B cell (primary cell): ENCODE data around the gene FARP1. TPM values are rescaled to one million over a fixed set of nuclear protein-coding genes. Genes with fewer than 3 reads are reported as not detected.

Experiments
- ATAC-seq: fragments of 200-7000 bp; cut with Tn5 transposase; one replicate; pipeline ENCODE4 v1.10.0; 2021; ENCODE audit warnings: low read depth, mild to moderate bottlenecking, moderate number of reproducible peaks, moderate library complexity
- CTCF ChIA-PET: fragments of 350-600 bp; sonication (Branson Sonifier 250); formaldehyde crosslinking; loops from one replicate; lab custom pipeline; 2021; ENCODE audit warnings: antibody characterized with exemption, inconsistent platforms; lab: Charles Lee
- POLR2A ChIA-PET: fragments of 350-600 bp; sonication (Branson Sonifier 250); formaldehyde crosslinking; loops from one replicate; lab custom pipeline; 2021; ENCODE audit warnings: antibody characterized with exemption; lab: Charles Lee
- DNase-seq: peaks from one replicate; pipeline ENCODE4 v3.0.0; 2013
- H2AFZ ChIP-seq: 2 replicates; pipeline ENCODE4 v1.6.1; 2012; ENCODE audit warnings: mild to moderate bottlenecking, low read depth, low read length; ENCODE audit not compliant: insufficient read depth, poor library complexity, severe bottlenecking
- H3K27ac ChIP-seq, 2 donors: 1 replicate in 1 of 2; 2 replicates in 1 of 2; pipeline ENCODE4 v1.5.1; 2012 to 2013; ENCODE audit warnings: low read length in 2 of 2, mild to moderate bottlenecking in 2 of 2, moderate library complexity in 1 of 2
- H3K27me3 ChIP-seq, 4 experiments: fragments of 200-600 bp in 1 of 4; sonication (generic) in 1 of 4; replicated peaks in 1 of 4; 1 replicate in 2 of 4; 2 replicates in 2 of 4; pipeline versions ENCODE4 v1.6.1 to v1.7.0; 2013 to 2016; ENCODE audit warnings: low read length in 3 of 4, mild to moderate bottlenecking in 2 of 4, mixed read lengths in 1 of 4, moderate library complexity in 1 of 4; ENCODE audit not compliant: insufficient read depth in 4 of 4, control insufficient read depth in 3 of 4; ENCODE audit errors: control extremely low read depth in 1 of 4
- H3K36me3 ChIP-seq, 2 experiments: replicated peaks in 1 of 2; 1 replicate in 1 of 2; 2 replicates in 1 of 2; pipeline versions ENCODE4 v1.6.1 to v1.7.1; 2013; ENCODE audit warnings: low read length in 1 of 2; ENCODE audit not compliant: insufficient read depth in 2 of 2, control insufficient read depth in 1 of 2; ENCODE audit errors: control extremely low read depth in 1 of 2, extremely low read depth in 1 of 2
- H3K4me1 ChIP-seq, 2 donors: fragments of 200-600 bp in 1 of 2; sonication (generic) in 1 of 2; 1 replicate in 1 of 2; 2 replicates in 1 of 2; pipeline versions ENCODE4 v1.5.1 to v1.6.1; 2013 to 2017; ENCODE audit warnings: low read length in 2 of 2; ENCODE audit not compliant: control insufficient read depth in 2 of 2, insufficient read depth in 2 of 2
- H3K4me2 ChIP-seq: replicated peaks from 2 replicates; pipeline ENCODE3; 2012; ENCODE audit warnings: mild to moderate bottlenecking, low read depth, low read length; ENCODE audit not compliant: poor library complexity, severe bottlenecking
- H3K4me3 ChIP-seq, 5 experiments: fragments of 200-600 bp in 1 of 5; sonication (generic) in 1 of 5; 1 replicate in 3 of 5; 2 replicates in 2 of 5; pipeline versions ENCODE4 v1.5.1 to v1.7.0; 2011 to 2016; ENCODE audit warnings: low read length in 4 of 5, mild to moderate bottlenecking in 4 of 5, low read depth in 2 of 5, control low read depth in 1 of 5, moderate library complexity in 1 of 5; ENCODE audit not compliant: insufficient read depth in 1 of 5; ENCODE audit errors: control extremely low read depth in 1 of 5, extremely low read depth in 1 of 5
- H3K79me2 ChIP-seq: fragments of 200-600 bp; sonication (generic); one replicate; pipeline ENCODE4 v1.6.0; 2016; ENCODE audit warnings: low read length; ENCODE audit not compliant: control insufficient read depth, insufficient read depth
- H3K9ac ChIP-seq: fragments of 200-600 bp; sonication (generic); 2 replicates; pipeline ENCODE4 v1.6.1; 2017; ENCODE audit warnings: mild to moderate bottlenecking, low read length, moderate library complexity
- H3K9me3 ChIP-seq, 3 donors: one replicate each; pipeline versions ENCODE4 v1.6.1 to v1.7.1; 2013; ENCODE audit warnings: low read length in 2 of 3; ENCODE audit not compliant: control insufficient read depth in 2 of 3, insufficient read depth in 1 of 3; ENCODE audit errors: control extremely low read depth in 1 of 3
- H4K20me1 ChIP-seq: 2 replicates; pipeline ENCODE4 v1.6.0; 2012; ENCODE audit warnings: mild to moderate bottlenecking, low read length; ENCODE audit not compliant: insufficient read depth, control insufficient read depth, poor library complexity, severe bottlenecking
- H3K27ac Mint-ChIP-seq: one replicate; pipeline ENCODE4 v1.8.0; 2021; ENCODE audit warnings: mixed read lengths
- H3K27me3 Mint-ChIP-seq: one replicate; pipeline ENCODE4 v1.8.0; 2021; ENCODE audit warnings: mixed read lengths
- H3K4me1 Mint-ChIP-seq: one replicate; pipeline ENCODE4 v1.8.0; 2021; ENCODE audit warnings: mixed read lengths
- H3K4me3 Mint-ChIP-seq: one replicate; pipeline ENCODE4 v1.8.0; 2021; ENCODE audit warnings: mixed read lengths
- H3K9me3 Mint-ChIP-seq: one replicate; pipeline ENCODE4 v1.8.0; 2022; ENCODE audit warnings: mixed read lengths; ENCODE audit not compliant: insufficient read depth
- EZH2 ChIP-seq: IDR thresholded peaks from 2 replicates; pipeline ENCODE4 v1.6.1; 2012; ENCODE audit warnings: borderline replicate concordance, low read depth, mild to moderate bottlenecking, moderate library complexity, low read length; ENCODE audit not compliant: insufficient read depth, poor library complexity, severe bottlenecking
- WGBS: methylation state at CpG from one replicate; pipeline ENCODE4 v1.1.5; 2013; ENCODE audit warnings: missing lambda C conversion rate; ENCODE audit not compliant: insufficient coverage; 5-methylcytosine and 5-hydroxymethylcytosine counted together
- intact Hi-C: fragments of 100-400 bp; cut with micrococcal nuclease; formaldehyde crosslinking; loops from one replicate; pipeline ENCODE4 v1.10.0; 2022
- polyA plus RNA-seq: library from polyadenylated mRNA; depleted of rRNA; stranded (reverse); fragments of >200 nt; gene quantifications from 2 replicates; pipeline ENCODE4 v1.2.3, GENCODE V29; 2012
- total RNA-seq, 2 donors: library from RNA; stranded (reverse); fragments of 120-200 nt in 1 of 2; gene quantifications; 1 replicate in 1 of 2; 2 replicates in 1 of 2; pipeline versions ENCODE4 v1.2.3 to v1.2.4, GENCODE V29; 2013 to 2022
- TF ChIP-seq, protein P1 (sequence below): fragments of 200-600 bp; IDR thresholded peaks from one replicate; pipeline ENCODE4 v1.8.0; 2022; ENCODE audit warnings: antibody characterized with exemption, mild to moderate bottlenecking

FARP1 gene
- total and polyA plus RNA-seq, 2 donors (not counting 1 experiment from before 2014, with no cell fraction given) = 0.15 to 1.5 TPM

- H3K4me3 Mint-ChIP-seq = no peak overlapping the region
- no peak overlapping the region for H3K27ac Mint-ChIP-seq
- peaks cover 0 to 3% (median 0%) of the 10 kb centered on the region in 4 experiments for H3K27me3 ChIP-seq
- H3K9me3 Mint-ChIP-seq = no peaks in the 10 kb centered on the region
- H3K27me3 Mint-ChIP-seq = peaks cover 32% of the 10 kb centered on the region
- H3K4me1 Mint-ChIP-seq = no peaks in the 10 kb centered on the region
- 92% methylated on average over 4 of the region's 10 CpGs for WGBS
- H3K4me2 ChIP-seq = no peak overlapping the region
- H4K20me1 ChIP-seq = no peaks in the 10 kb centered on the region
- ATAC-seq (no peak), DNase-seq (no peak)
- no peaks in the 10 kb centered on the region for H3K79me2 ChIP-seq
- no peak overlapping the region for H3K4me3 ChIP-seq
- intact Hi-C loops = no loop called here
- no peak overlapping the region for H2AFZ ChIP-seq
- ChIA-PET POLR2A (no interaction called here), CTCF (interaction anchor here (1.1 kb wide), 1 partner anchor 220 kb away, joined by 3 read pairs; no protein-coding TSS in a partner anchor)
- no peaks in the 10 kb centered on the region for H3K36me3 ChIP-seq
- no peaks in the 10 kb centered on the region for H3K4me1 ChIP-seq
- H3K27ac ChIP-seq = no peak overlapping the region
- H3K9me3 ChIP-seq = no peaks in the 10 kb centered on the region
- no peak overlapping the region for H3K9ac ChIP-seq
- TF ChIP-seq EZH2 = no peak
- TF ChIP-seq, protein P1, sequence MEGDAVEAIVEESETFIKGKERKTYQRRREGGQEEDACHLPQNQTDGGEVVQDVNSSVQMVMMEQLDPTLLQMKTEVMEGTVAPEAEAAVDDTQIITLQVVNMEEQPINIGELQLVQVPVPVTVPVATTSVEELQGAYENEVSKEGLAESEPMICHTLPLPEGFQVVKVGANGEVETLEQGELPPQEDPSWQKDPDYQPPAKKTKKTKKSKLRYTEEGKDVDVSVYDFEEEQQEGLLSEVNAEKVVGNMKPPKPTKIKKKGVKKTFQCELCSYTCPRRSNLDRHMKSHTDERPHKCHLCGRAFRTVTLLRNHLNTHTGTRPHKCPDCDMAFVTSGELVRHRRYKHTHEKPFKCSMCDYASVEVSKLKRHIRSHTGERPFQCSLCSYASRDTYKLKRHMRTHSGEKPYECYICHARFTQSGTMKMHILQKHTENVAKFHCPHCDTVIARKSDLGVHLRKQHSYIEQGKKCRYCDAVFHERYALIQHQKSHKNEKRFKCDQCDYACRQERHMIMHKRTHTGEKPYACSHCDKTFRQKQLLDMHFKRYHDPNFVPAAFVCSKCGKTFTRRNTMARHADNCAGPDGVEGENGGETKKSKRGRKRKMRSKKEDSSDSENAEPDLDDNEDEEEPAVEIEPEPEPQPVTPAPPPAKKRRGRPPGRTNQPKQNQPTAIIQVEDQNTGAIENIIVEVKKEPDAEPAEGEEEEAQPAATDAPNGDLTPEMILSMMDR = no peak
These were observed 290.8 kb downstream of the FARP1 start for GRCh38 chr13:98433654-98434053.

DNA sequence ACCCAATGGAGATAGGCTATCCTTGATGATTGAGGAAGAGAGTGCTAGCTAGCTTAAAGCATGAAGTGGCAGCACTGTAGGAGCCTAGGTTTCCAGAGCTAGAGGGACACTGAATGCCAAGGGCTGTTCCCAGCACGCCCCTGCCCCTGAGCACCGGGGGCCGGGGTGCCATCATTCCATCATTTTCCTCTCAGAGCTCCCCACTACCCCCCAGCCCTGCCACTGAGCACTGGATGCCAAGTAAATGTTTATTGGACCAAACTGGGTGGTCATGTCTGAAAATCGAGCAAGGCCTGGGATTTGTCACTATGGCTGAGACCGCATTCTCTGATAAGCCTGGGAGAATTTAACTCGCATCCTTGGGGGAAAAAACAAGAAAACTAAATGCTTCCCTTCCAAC, 291.2 kb downstream of the FARP1 start:
- 100% methylated on average over 1 of the region's 6 CpGs for WGBS
- ChIA-PET POLR2A (no interaction called here), CTCF (interaction anchor here (1.1 kb wide), 1 partner anchor 220 kb away, joined by 3 read pairs; no protein-coding TSS in a partner anchor)

More for the DNA sequence above, 291.2 kb downstream of the FARP1 start:
- H3K4me1 ChIP-seq = no peaks in the 10 kb centered on the region
- Mint-ChIP-seq H3K4me3 (no peak overlapping the region), H3K9me3 (no peaks in the 10 kb centered on the region), H3K27me3 (peaks cover 28% of the 10 kb centered on the region), H3K4me1 (no peaks in the 10 kb centered on the region), H3K27ac (no peak overlapping the region)
- H3K4me2 ChIP-seq = no peak overlapping the region
- no peak overlapping the region for H2AFZ ChIP-seq
- H3K9ac ChIP-seq = no peak overlapping the region
- no peaks in the 10 kb centered on the region for H4K20me1 ChIP-seq
- H3K27ac ChIP-seq = no peak overlapping the region
- H3K9me3 ChIP-seq = no peaks in the 10 kb centered on the region
- peaks cover 0 to 3% (median 0%) of the 10 kb centered on the region in 4 experiments for H3K27me3 ChIP-seq
- H3K36me3 ChIP-seq = no peaks in the 10 kb centered on the region
- H3K79me2 ChIP-seq = no peaks in the 10 kb centered on the region
- intact Hi-C loops = no loop called here
- DNase-seq = no peak
- no peak overlapping the region for H3K4me3 ChIP-seq
- no peak for ATAC-seq
- no peak for TF ChIP-seq EZH2
- TF ChIP-seq, protein P1 = no peak
